Activated T-cell treated with anti-CD3 and anti-CD28 coated beads, Interleukin-2, amount 50 U/mL, for 24 hours (primary cell): ENCODE results near the gene MSRB3.

Experiments
- DNase-seq: peaks from one replicate; pipeline ENCODE4 v3.0.0-alpha.2; 2020
- H3K27ac Mint-ChIP-seq: 2 replicates; pipeline ENCODE4 v1.8.0; 2020; ENCODE audit warnings: mild to moderate bottlenecking, mixed read lengths
- H3K27me3 Mint-ChIP-seq: 2 replicates; pipeline ENCODE4 v1.8.0; 2020; ENCODE audit warnings: mixed read lengths
- H3K36me3 Mint-ChIP-seq: 2 replicates; pipeline ENCODE4 v1.8.0; 2020; ENCODE audit warnings: low read depth, mixed read lengths
- H3K4me1 Mint-ChIP-seq: 2 replicates; pipeline ENCODE4 v1.8.0; 2020; ENCODE audit warnings: low read depth, mixed read lengths
- H3K4me3 Mint-ChIP-seq: 2 replicates; pipeline ENCODE4 v1.8.0; 2020; ENCODE audit warnings: mild to moderate bottlenecking, moderate library complexity, mixed read lengths
- H3K9me3 Mint-ChIP-seq: 2 replicates; pipeline ENCODE4 v1.8.0; 2020; ENCODE audit warnings: mixed read lengths

MSRB3 gene

DNA sequence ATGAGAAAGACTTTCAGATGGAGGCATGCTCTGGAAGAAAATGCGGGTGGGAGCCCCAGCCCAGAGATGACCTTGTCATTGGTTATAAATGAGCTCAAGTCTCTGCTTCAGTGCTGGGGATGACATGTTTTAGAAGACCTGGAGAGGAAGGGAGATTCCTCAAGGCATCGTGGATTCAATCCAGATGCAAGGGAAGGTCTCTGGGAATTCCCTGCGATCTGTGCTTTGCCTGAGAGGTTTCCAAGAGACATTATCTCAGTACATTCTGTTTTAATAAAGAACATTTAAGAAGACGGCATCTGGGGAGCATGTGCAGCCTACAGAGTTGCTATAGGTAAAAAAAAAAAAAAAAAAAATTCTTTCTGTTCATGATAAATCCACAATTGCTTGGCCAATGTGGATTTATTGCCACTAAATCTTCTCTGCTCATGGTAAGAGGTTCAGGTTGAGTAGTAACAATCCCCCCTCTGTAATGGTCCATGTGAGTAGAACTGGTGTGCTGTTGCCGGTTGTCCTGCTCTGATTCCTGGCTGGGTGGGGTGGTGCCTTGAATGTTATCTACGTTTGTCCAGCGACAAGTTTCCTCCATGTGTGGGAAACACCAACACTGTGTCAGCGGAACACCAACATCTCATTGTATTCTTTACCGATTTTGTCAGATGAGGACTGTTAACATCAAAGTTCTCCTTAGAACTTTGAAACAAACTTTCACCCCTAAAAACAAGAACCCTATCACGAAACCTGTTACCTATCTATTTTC is 230.0 kb downstream of the MSRB3 start:
- H3K27me3 Mint-ChIP-seq: peaks cover under 1% of the 10 kb centered on the region
- no peak overlapping the region for H3K4me3 Mint-ChIP-seq
- no peak overlapping the region for H3K27ac Mint-ChIP-seq
- H3K4me1 Mint-ChIP-seq: no peaks in the 10 kb centered on the region
- no peaks in the 10 kb centered on the region for H3K9me3 Mint-ChIP-seq
- no peak for DNase-seq
- H3K36me3 Mint-ChIP-seq: no peaks in the 10 kb centered on the region

DNA sequence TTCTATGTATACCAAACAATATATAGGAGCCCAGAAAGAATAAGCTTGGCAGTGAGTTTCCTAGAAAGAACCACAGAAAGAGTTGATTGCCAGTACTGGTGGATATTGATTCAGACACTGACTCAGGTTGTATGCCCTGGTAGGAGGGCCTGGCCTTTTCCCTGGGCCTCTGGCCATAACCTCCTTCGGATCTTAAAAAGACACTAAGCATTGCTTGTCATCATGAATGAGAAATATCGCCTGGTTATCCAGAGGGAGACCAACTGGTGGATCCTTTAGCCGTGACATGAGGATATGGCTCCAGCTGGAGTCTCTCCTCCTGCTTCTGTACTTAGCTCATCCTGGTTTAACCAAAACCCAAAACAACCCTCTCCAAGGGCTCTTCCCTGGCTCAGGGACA is 231.5 kb downstream of the MSRB3 start:
- Mint-ChIP-seq H3K4me1 (no peaks in the 10 kb centered on the region), H3K36me3 (no peaks in the 10 kb centered on the region), H3K27ac (no peak overlapping the region), H3K27me3 (no peaks in the 10 kb centered on the region), H3K4me3 (no peak overlapping the region), H3K9me3 (no peaks in the 10 kb centered on the region)
- DNase-seq: no peak

DNA sequence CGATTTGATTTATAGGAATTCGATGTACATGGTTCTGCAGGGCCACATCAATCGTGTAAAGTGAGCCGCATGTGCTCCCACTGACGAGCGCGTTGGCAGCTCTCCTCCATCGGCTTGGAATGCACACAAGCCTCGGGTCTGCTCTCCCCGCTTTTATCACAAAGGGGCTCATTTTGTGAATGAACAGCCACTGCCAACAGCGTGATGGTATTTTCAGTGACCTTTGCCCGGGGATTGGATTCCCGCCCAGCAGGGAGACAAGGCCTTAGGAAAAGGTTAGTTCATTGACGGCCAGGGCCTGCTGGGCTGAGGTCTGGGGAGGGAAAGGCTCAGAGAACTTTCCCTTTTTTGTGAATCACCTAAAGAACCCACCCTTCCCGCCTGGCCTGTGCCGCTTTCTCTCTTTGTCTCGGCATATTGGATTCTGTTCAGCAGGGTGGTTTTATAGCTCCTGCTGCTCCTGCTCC is 232.1 kb downstream of the MSRB3 start:
- Mint-ChIP-seq H3K4me3 (no peak overlapping the region), H3K27ac (no peak overlapping the region)
- no peak for DNase-seq

DNA sequence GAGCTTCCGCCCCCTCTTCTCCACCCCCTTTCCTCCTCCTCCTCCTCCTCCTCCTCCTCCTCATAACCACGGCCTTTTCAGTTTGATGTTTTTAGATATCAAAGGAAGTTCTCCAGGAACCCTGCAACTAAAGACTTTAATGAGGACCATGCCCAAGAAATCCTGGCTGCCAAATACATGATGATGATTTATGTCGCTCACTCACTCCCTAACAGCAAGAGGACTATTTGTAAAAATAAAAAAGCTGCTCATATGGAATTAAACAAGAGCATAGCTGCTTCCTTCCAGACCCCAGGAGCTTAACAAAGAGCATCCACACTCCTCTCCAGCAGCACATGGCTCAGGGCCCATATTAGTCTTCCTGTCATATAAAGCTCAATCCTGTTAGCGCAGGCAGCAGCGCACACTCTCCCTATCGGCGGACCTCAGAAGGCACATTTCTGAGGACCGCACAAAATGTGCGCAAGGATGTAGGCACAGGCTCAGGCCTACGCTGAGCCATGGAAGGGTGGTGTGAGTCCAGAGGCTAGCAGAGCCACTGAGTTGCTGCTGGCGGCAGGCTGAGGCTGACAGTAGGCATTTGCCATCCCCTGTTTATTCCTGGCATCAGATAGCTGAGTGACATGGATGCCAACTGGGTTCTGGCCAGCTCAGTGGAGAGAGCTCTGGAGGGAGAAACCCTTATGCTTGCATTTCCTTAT is 232.8 kb downstream of the MSRB3 start:
- no peaks in the 10 kb centered on the region for H3K27me3 Mint-ChIP-seq
- no peaks in the 10 kb centered on the region for H3K9me3 Mint-ChIP-seq
- DNase-seq: no peak

More for the DNA sequence above, 232.1 kb downstream of the MSRB3 start:
- Mint-ChIP-seq H3K27me3 (no peaks in the 10 kb centered on the region), H3K4me1 (no peaks in the 10 kb centered on the region), H3K36me3 (no peaks in the 10 kb centered on the region), H3K9me3 (no peaks in the 10 kb centered on the region)

DNA sequence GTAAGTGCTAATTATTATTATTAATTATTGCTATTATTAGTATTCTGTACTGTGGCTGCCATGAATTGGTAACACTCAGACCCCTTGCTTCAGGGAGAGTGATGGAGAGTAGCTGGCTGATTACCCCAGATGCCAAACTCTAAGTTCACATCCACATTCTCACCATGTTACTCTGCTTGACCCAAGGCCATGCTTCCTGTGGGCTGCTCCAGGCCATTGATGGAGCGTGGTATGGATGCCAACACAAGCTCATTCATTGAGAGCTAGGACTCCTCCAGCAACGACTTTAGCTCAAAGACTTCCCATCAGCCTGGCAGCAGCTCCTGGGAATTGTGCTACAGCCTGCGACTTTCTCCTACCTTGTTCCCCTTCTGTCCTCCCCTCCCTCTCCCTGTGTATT is 233.4 kb downstream of the MSRB3 start:
- DNase-seq: no peak
- Mint-ChIP-seq H3K27me3 (no peaks in the 10 kb centered on the region), H3K4me1 (no peaks in the 10 kb centered on the region), H3K4me3 (no peak overlapping the region), H3K36me3 (no peaks in the 10 kb centered on the region), H3K9me3 (no peaks in the 10 kb centered on the region), H3K27ac (no peak overlapping the region)

More for the DNA sequence above, 232.8 kb downstream of the MSRB3 start:
- Mint-ChIP-seq H3K36me3 (no peaks in the 10 kb centered on the region), H3K27ac (no peak overlapping the region), H3K4me1 (no peaks in the 10 kb centered on the region), H3K4me3 (no peak overlapping the region)
